ENCODE results near the gene INSR.
"Not testable (repeated sequence)": the region's sequence is repeated elsewhere in the genome, so short reads cannot be mapped to it uniquely, and the experiment has no call there.

The INSR gene

GRCh38 chr19:7255119-7255518 is 39.1 kb downstream of the INSR start:
- no peak overlapping the region for H3K27ac Mint-ChIP-seq
- H3K9me3 Mint-ChIP-seq, result no peaks in the 10 kb centered on the region
- no peaks in the 10 kb centered on the region for H3K36me3 Mint-ChIP-seq (ENCODE audit: low read depth)
- H3K27me3 Mint-ChIP-seq, result no peaks in the 10 kb centered on the region
- no peaks in the 10 kb centered on the region for H3K4me1 Mint-ChIP-seq (ENCODE audit: low read depth)
- no peak overlapping the region for H3K4me3 Mint-ChIP-seq

DNA sequence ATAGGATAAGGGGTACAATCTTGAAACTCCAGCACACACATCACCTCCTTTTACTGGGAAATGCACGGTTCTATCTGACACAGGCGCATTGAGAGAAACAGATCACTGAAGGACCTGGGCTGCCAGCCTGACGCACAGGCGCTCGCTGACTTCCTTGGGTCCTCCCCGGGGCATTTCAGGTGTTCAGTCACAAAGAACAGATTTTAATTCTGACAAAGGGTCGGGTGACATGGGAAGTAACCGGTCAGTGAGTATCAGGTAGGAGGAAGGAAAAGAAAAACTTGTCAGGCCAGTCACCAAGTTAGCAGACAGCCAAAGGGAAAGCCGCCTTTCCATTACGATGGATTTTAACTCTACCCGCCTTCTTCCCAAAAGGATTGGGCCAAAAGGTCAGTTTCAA is 39.6 kb downstream of the INSR start:
- Mint-ChIP-seq H3K27me3 (no peaks in the 10 kb centered on the region), H3K4me3 (no peak overlapping the region), H3K36me3 (ENCODE audit: low read depth) (no peaks in the 10 kb centered on the region), H3K9me3 (no peaks in the 10 kb centered on the region), H3K4me1 (ENCODE audit: low read depth) (no peaks in the 10 kb centered on the region), H3K27ac (no peak overlapping the region)

GRCh38 chr19:7252364-7252763 is 41.9 kb downstream of the INSR start:
- H3K9me3 Mint-ChIP-seq, result no peaks in the 10 kb centered on the region
- no peaks in the 10 kb centered on the region for H3K4me1 Mint-ChIP-seq (ENCODE audit: low read depth)
- H3K36me3 Mint-ChIP-seq (ENCODE audit: low read depth), result no peaks in the 10 kb centered on the region
- H3K27me3 Mint-ChIP-seq, result no peaks in the 10 kb centered on the region
- no peak overlapping the region for H3K27ac Mint-ChIP-seq
- no peak overlapping the region for H3K4me3 Mint-ChIP-seq

DNA sequence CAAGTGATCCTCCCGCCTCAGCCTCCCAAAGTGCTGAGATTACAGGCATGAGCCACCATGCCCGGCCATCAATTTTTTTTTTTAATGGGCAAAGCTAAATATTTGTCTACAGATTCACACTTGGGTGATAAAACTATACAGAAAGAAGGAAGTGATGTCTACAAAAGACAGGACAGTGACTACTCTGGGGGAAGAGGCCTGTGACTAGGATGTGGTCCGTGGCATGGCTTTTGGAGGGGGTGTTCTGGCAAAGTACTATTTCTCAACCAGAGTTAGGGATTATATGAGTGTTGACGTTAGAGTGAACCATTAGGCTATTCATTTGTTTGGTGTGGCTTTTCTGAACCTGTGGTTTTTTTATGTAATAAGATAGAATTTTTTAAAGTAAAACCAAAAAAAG is 42.7 kb downstream of the INSR start:
- no peaks in the 10 kb centered on the region for H3K27me3 Mint-ChIP-seq
- no peak overlapping the region for H3K27ac Mint-ChIP-seq
- H3K9me3 Mint-ChIP-seq, result no peaks in the 10 kb centered on the region
- no peaks in the 10 kb centered on the region for H3K36me3 Mint-ChIP-seq (ENCODE audit: low read depth)
- no peak overlapping the region for H3K4me3 Mint-ChIP-seq
- H3K4me1 Mint-ChIP-seq (ENCODE audit: low read depth), result no peaks in the 10 kb centered on the region

GRCh38 chr19:7250951-7251350 is 43.3 kb downstream of the INSR start:
- Mint-ChIP-seq H3K27me3 (no peaks in the 10 kb centered on the region), H3K27ac (no peak overlapping the region), H3K4me1 (ENCODE audit: low read depth) (no peaks in the 10 kb centered on the region), H3K36me3 (ENCODE audit: low read depth) (no peaks in the 10 kb centered on the region), H3K4me3 (no peak overlapping the region), H3K9me3 (no peaks in the 10 kb centered on the region)

- H3K36me3 Mint-ChIP-seq (ENCODE audit: low read depth), result no peaks in the 10 kb centered on the region
- H3K27me3 Mint-ChIP-seq, result no peaks in the 10 kb centered on the region
- H3K4me3 Mint-ChIP-seq, result no peak overlapping the region
- no peaks in the 10 kb centered on the region for H3K9me3 Mint-ChIP-seq
- H3K4me1 Mint-ChIP-seq (ENCODE audit: low read depth), result no peaks in the 10 kb centered on the region
- no peak overlapping the region for H3K27ac Mint-ChIP-seq
These were observed 44.1 kb downstream of the INSR start for GRCh38 chr19:7250057-7250596.

DNA sequence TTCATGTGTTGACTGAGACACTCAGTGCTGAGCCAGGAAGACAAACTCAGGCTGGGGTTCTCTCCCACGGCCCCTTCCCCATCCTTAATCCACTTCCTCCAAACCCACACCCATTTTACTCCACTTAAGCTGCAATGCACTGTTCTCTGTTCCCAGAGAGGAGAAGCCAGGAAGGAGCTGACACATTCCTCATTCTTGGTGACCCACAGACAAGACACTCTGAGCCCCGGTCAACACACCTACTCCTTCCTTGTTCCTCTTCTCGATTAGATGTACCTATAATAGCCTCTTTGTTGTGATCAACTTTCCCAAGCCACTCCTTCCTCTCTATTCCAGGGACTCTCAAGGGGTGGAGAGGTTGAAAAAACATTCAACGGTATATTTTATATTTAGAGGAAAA is 47.1 kb downstream of the INSR start:
- H3K27ac Mint-ChIP-seq, result no peak overlapping the region
- no peaks in the 10 kb centered on the region for H3K4me1 Mint-ChIP-seq (ENCODE audit: low read depth)
- no peaks in the 10 kb centered on the region for H3K27me3 Mint-ChIP-seq
- no peak overlapping the region for H3K4me3 Mint-ChIP-seq
- H3K36me3 Mint-ChIP-seq (ENCODE audit: low read depth), result no peaks in the 10 kb centered on the region
- no peaks in the 10 kb centered on the region for H3K9me3 Mint-ChIP-seq

DNA sequence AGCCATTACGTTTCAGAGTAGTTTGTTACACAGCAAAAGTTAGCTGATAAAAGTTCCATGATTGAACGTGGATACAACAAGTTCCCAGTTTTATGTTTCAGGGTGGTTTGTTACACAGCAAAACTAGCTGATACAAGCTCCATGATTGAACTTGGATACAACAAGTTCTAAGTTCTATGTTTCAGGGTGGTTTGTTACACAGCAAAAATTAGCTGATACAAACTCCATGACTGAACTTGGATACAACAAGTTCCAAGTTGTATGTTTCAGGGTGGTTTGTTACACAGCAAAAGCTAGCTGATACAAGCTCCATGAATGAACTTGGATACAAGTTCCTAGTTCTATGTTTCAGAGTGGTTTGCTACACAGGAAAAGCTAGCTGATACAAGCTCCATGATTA is 47.6 kb downstream of the INSR start:
- Mint-ChIP-seq H3K4me3 (no peak overlapping the region), H3K36me3 (ENCODE audit: low read depth) (no peaks in the 10 kb centered on the region), H3K4me1 (ENCODE audit: low read depth) (no peaks in the 10 kb centered on the region), H3K27me3 (no peaks in the 10 kb centered on the region), H3K9me3 (no peaks in the 10 kb centered on the region), H3K27ac (no peak overlapping the region)

DNA sequence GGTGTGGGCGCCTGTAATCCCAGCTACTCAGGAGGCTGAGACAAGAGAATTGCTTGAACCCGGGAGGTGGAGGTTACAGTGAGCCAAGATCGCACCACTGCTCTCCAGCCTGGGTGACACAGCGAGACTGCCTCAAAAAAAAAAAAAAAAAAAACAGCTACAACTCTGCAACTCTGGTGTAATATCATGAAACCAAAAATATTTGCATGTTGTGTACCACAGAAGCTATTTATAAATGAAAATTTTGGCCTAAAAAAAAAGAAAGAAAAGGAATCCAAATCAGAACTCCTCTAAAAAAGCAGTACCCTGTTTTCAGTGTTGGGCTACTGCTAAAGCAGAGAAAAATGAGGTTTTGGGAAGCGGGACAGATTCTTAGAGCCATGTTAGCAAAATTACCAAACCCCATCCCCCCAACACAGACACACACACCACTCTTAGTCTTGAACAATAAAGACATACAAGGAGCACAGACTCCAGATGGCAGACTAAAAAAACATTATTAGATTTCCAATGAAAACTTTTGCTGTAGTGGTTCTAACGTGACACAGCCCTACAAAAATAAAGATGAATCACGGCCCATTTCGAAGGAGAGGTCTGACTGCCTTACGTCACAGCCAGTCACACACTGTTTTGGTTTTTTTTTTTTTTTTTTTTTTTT is 51.5 kb downstream of the INSR start:
- no peaks in the 10 kb centered on the region for H3K27me3 Mint-ChIP-seq
- peaks cover 3% of the 10 kb centered on the region for H3K36me3 Mint-ChIP-seq (ENCODE audit: low read depth)
- H3K4me3 Mint-ChIP-seq, result no peak overlapping the region
- peaks cover 5% of the 10 kb centered on the region for H3K9me3 Mint-ChIP-seq
- H3K27ac Mint-ChIP-seq, result no peak overlapping the region
- H3K4me1 Mint-ChIP-seq (ENCODE audit: low read depth), result no peaks in the 10 kb centered on the region

- no peaks in the 10 kb centered on the region for H3K27me3 Mint-ChIP-seq
- H3K4me3 Mint-ChIP-seq, result no peak overlapping the region
- H3K27ac Mint-ChIP-seq, result no peak overlapping the region
- H3K4me1 Mint-ChIP-seq (ENCODE audit: low read depth), result no peaks in the 10 kb centered on the region
- peaks cover 5% of the 10 kb centered on the region for H3K9me3 Mint-ChIP-seq
- peaks cover 3% of the 10 kb centered on the region for H3K36me3 Mint-ChIP-seq (ENCODE audit: low read depth)
These were observed 56.2 kb downstream of the INSR start for GRCh38 chr19:7238051-7238450.

DNA sequence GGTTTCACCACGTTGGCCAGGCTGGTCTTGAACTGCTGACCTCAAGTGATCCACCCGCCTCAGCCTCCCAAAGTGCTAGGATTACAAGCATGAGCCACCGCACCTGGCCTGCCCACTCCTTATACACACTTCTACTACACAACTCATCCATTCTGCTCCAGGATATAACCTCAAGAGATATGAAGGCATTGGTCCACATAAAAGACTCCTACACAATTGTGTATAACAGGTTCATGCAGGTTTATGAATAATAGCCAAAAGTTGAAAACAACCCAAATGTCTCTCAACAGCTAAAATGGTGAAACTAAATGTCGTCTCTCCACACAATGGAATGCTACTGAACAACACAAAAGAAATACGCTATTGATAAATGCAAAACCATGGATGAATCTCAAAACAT is 58.1 kb downstream of the INSR start:
- Mint-ChIP-seq H3K4me1 (ENCODE audit: low read depth) (no peaks in the 10 kb centered on the region), H3K27me3 (no peaks in the 10 kb centered on the region), H3K36me3 (ENCODE audit: low read depth) (peaks cover 3% of the 10 kb centered on the region), H3K9me3 (peaks cover 5% of the 10 kb centered on the region), H3K4me3 (no peak overlapping the region), H3K27ac (no peak overlapping the region)

GRCh38 chr19:7230826-7231225 is 63.4 kb downstream of the INSR start:
- H3K9me3 Mint-ChIP-seq, result no peaks in the 10 kb centered on the region
- H3K36me3 Mint-ChIP-seq (ENCODE audit: low read depth), result no peaks in the 10 kb centered on the region
- peaks cover 2% of the 10 kb centered on the region for H3K4me1 Mint-ChIP-seq (ENCODE audit: low read depth)
- H3K27ac Mint-ChIP-seq, result no peak overlapping the region
- H3K27me3 Mint-ChIP-seq, result no peaks in the 10 kb centered on the region
- no peak overlapping the region for H3K4me3 Mint-ChIP-seq

DNA sequence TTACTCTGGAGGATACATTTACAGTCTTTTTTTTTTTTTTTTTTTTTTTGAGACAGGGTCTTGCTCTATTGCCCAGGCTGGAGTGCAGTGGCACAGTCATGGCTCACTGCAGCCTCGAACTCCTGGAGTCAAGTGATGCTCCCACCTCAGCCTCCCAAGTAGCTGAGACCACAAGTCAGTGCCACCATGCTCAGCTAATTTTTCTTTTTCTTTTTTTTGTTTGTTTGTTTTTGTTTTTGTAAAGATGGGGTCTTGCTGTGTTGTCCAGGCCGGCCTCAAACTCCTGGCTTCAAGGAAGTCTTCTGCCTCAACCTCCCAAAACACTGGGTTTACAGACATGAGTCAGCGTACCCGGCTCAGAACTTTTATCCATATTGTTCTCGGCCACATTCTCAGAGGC is 64.5 kb downstream of the INSR start:
- H3K9me3 Mint-ChIP-seq, result no peaks in the 10 kb centered on the region
- H3K27ac Mint-ChIP-seq, result no peak overlapping the region
- H3K36me3 Mint-ChIP-seq (ENCODE audit: low read depth), result no peaks in the 10 kb centered on the region
- no peak overlapping the region for H3K4me3 Mint-ChIP-seq
- peaks cover 8% of the 10 kb centered on the region for H3K4me1 Mint-ChIP-seq (ENCODE audit: low read depth)
- peaks cover 7% of the 10 kb centered on the region for H3K27me3 Mint-ChIP-seq

- Mint-ChIP-seq H3K4me3 (no peak overlapping the region), H3K4me1 (ENCODE audit: low read depth) (peaks cover 8% of the 10 kb centered on the region), H3K27me3 (peaks cover 7% of the 10 kb centered on the region), H3K36me3 (ENCODE audit: low read depth) (no peaks in the 10 kb centered on the region), H3K9me3 (no peaks in the 10 kb centered on the region), H3K27ac (no peak overlapping the region)
These were observed 65.2 kb downstream of the INSR start for GRCh38 chr19:7228935-7229541.

DNA sequence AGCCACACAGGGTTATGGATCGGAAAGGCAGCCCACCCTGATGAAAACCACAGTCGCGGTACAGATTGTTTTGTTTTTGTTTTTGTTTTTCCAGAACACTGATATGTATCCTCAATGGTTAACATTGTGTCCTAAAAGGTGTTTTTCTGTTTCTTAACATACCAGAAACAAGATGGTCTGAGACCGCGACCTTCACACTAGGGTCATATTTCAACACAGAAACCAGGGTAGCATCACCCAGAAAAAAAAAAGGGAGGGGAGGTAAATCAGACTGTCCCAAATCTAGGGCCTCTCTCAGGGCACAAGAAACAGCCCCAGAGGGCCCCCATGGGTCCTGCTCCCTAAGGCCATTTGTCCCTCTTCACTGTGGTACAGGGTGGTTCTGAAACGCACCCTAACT is 66.5 kb downstream of the INSR start:
- Mint-ChIP-seq H3K27ac (no peak overlapping the region), H3K4me3 (no peak overlapping the region), H3K9me3 (no peaks in the 10 kb centered on the region), H3K36me3 (ENCODE audit: low read depth) (no peaks in the 10 kb centered on the region), H3K4me1 (ENCODE audit: low read depth) (peaks cover 8% of the 10 kb centered on the region), H3K27me3 (peaks cover 7% of the 10 kb centered on the region)

DNA sequence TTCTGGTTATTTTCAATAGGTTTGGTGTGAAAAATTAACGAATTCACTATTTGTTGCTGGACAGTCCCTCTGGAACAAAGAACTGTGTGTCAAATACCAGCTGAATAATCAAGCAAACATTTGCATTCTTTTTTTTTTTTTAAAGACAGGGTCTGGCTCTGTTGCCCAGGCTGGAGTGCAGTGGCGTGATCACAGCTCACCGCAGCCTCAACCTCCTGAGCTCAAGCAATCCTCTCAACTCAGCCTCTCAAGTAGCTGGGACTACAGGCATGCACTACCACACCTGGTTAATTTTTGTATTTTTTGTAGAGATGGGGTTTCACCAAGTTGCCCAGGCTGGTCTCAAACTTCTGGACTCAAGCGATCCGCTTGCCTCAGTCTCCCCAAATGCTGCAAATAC is 67.1 kb downstream of the INSR start:
- not testable (repeated sequence) for H3K36me3 Mint-ChIP-seq (ENCODE audit: low read depth); H3K27ac Mint-ChIP-seq; H3K9me3 Mint-ChIP-seq; H3K4me3 Mint-ChIP-seq; H3K27me3 Mint-ChIP-seq; H3K4me1 Mint-ChIP-seq (ENCODE audit: low read depth)
